ENCODE results near the gene DOCK4.

Gene DOCK4

GRCh38 chr7:112059675-112060074 lies 146.5 kb downstream of the DOCK4 start:
- no peaks in the 10 kb centered on the region for H3K4me1 ChIP-seq (ENCODE audit: control insufficient read depth, insufficient read depth, low read length)
- H3K4me3 ChIP-seq (ENCODE audit: low read depth, low read length), result no peak overlapping the region
- H3K9ac ChIP-seq (ENCODE audit: low read length), result no peak overlapping the region
- H3K9me3 ChIP-seq (ENCODE audit: control insufficient read depth, insufficient read depth, low read depth, low read length), result no peaks in the 10 kb centered on the region
- H3K27me3 ChIP-seq (ENCODE audit: control insufficient read depth, insufficient read depth, low read length), result no peaks in the 10 kb centered on the region
- H3K36me3 ChIP-seq (ENCODE audit: control insufficient read depth, insufficient read depth, low read length), result no peaks in the 10 kb centered on the region
- no peak overlapping the region for H3K27ac ChIP-seq (ENCODE audit: low read depth, low read length)

- Histone ChIP-seq H3K9me3 (ENCODE audit: control insufficient read depth, insufficient read depth, low read depth, low read length) (no peaks in the 10 kb centered on the region), H3K36me3 (ENCODE audit: control insufficient read depth, insufficient read depth, low read length) (no peaks in the 10 kb centered on the region), H3K27ac (ENCODE audit: low read depth, low read length) (no peak overlapping the region), H3K4me1 (ENCODE audit: control insufficient read depth, insufficient read depth, low read length) (no peaks in the 10 kb centered on the region), H3K9ac (ENCODE audit: low read length) (no peak overlapping the region), H3K4me3 (ENCODE audit: low read depth, low read length) (no peak overlapping the region), H3K27me3 (ENCODE audit: control insufficient read depth, insufficient read depth, low read length) (no peaks in the 10 kb centered on the region)
These were observed 147.5 kb downstream of the DOCK4 start for GRCh38 chr7:112058686-112059085.

- no peaks in the 10 kb centered on the region for H3K36me3 ChIP-seq (ENCODE audit: control insufficient read depth, insufficient read depth, low read length)
- H3K27me3 ChIP-seq (ENCODE audit: control insufficient read depth, insufficient read depth, low read length), result no peaks in the 10 kb centered on the region
- no peaks in the 10 kb centered on the region for H3K4me1 ChIP-seq (ENCODE audit: control insufficient read depth, insufficient read depth, low read length)
- H3K9ac ChIP-seq (ENCODE audit: low read length), result no peak overlapping the region
- no peaks in the 10 kb centered on the region for H3K9me3 ChIP-seq (ENCODE audit: control insufficient read depth, insufficient read depth, low read depth, low read length)
- H3K27ac ChIP-seq (ENCODE audit: low read depth, low read length), result no peak overlapping the region
- H3K4me3 ChIP-seq (ENCODE audit: low read depth, low read length), result no peak overlapping the region
These were observed 149.8 kb downstream of the DOCK4 start for GRCh38 chr7:112056409-112056808.

- no peak overlapping the region for H3K27ac ChIP-seq (ENCODE audit: low read depth, low read length)
- H3K9me3 ChIP-seq (ENCODE audit: control insufficient read depth, insufficient read depth, low read depth, low read length), result no peaks in the 10 kb centered on the region
- no peaks in the 10 kb centered on the region for H3K27me3 ChIP-seq (ENCODE audit: control insufficient read depth, insufficient read depth, low read length)
- H3K4me3 ChIP-seq (ENCODE audit: low read depth, low read length), result no peak overlapping the region
- H3K9ac ChIP-seq (ENCODE audit: low read length), result no peak overlapping the region
- no peaks in the 10 kb centered on the region for H3K4me1 ChIP-seq (ENCODE audit: control insufficient read depth, insufficient read depth, low read length)
- no peaks in the 10 kb centered on the region for H3K36me3 ChIP-seq (ENCODE audit: control insufficient read depth, insufficient read depth, low read length)
These were observed 152.5 kb downstream of the DOCK4 start for GRCh38 chr7:112053737-112054069.

- H3K9me3 ChIP-seq (ENCODE audit: control insufficient read depth, insufficient read depth, low read depth, low read length), result no peaks in the 10 kb centered on the region
- H3K36me3 ChIP-seq (ENCODE audit: control insufficient read depth, insufficient read depth, low read length), result no peaks in the 10 kb centered on the region
- no peak overlapping the region for H3K27ac ChIP-seq (ENCODE audit: low read depth, low read length)
- H3K9ac ChIP-seq (ENCODE audit: low read length), result no peak overlapping the region
- no peaks in the 10 kb centered on the region for H3K27me3 ChIP-seq (ENCODE audit: control insufficient read depth, insufficient read depth, low read length)
- no peak overlapping the region for H3K4me3 ChIP-seq (ENCODE audit: low read depth, low read length)
- H3K4me1 ChIP-seq (ENCODE audit: control insufficient read depth, insufficient read depth, low read length), result no peaks in the 10 kb centered on the region
These were observed 153.0 kb downstream of the DOCK4 start for GRCh38 chr7:112052993-112053736.

- Histone ChIP-seq H3K4me1 (ENCODE audit: control insufficient read depth, insufficient read depth, low read length) (no peaks in the 10 kb centered on the region), H3K27ac (ENCODE audit: low read depth, low read length) (no peak overlapping the region), H3K4me3 (ENCODE audit: low read depth, low read length) (no peak overlapping the region), H3K27me3 (ENCODE audit: control insufficient read depth, insufficient read depth, low read length) (no peaks in the 10 kb centered on the region), H3K9ac (ENCODE audit: low read length) (no peak overlapping the region), H3K9me3 (ENCODE audit: control insufficient read depth, insufficient read depth, low read depth, low read length) (peaks cover 4% of the 10 kb centered on the region; the same call in 1 of the 2 replicates), H3K36me3 (ENCODE audit: control insufficient read depth, insufficient read depth, low read length) (no peaks in the 10 kb centered on the region)
These were observed 153.7 kb downstream of the DOCK4 start for GRCh38 chr7:112052498-112052897.

- peaks cover 4% of the 10 kb centered on the region; the same call in 1 of the 2 replicates for H3K9me3 ChIP-seq (ENCODE audit: control insufficient read depth, insufficient read depth, low read depth, low read length)
These were observed 155.8 kb downstream of the DOCK4 start for GRCh38 chr7:112050250-112050881.

GRCh38 chr7:112049555-112050249 lies 156.5 kb downstream of the DOCK4 start:
- no peaks in the 10 kb centered on the region for H3K27me3 ChIP-seq (ENCODE audit: control insufficient read depth, insufficient read depth, low read length)
- H3K9me3 ChIP-seq (ENCODE audit: control insufficient read depth, insufficient read depth, low read depth, low read length), result peaks cover 4% of the 10 kb centered on the region; the same call in 1 of the 2 replicates
- no peaks in the 10 kb centered on the region for H3K36me3 ChIP-seq (ENCODE audit: control insufficient read depth, insufficient read depth, low read length)
- H3K4me1 ChIP-seq (ENCODE audit: control insufficient read depth, insufficient read depth, low read length), result no peaks in the 10 kb centered on the region
- H3K4me3 ChIP-seq (ENCODE audit: low read depth, low read length), result no peak overlapping the region
- no peak overlapping the region for H3K27ac ChIP-seq (ENCODE audit: low read depth, low read length)
- H3K9ac ChIP-seq (ENCODE audit: low read length), result no peak overlapping the region

More at GRCh38 chr7:112050250-112050881, 155.8 kb downstream of the DOCK4 start:
- no peak overlapping the region for H3K27ac ChIP-seq (ENCODE audit: low read depth, low read length)
- H3K27me3 ChIP-seq (ENCODE audit: control insufficient read depth, insufficient read depth, low read length), result no peaks in the 10 kb centered on the region
- no peaks in the 10 kb centered on the region for H3K4me1 ChIP-seq (ENCODE audit: control insufficient read depth, insufficient read depth, low read length)
- H3K9ac ChIP-seq (ENCODE audit: low read length), result no peak overlapping the region
- H3K4me3 ChIP-seq (ENCODE audit: low read depth, low read length), result no peak overlapping the region
- no peaks in the 10 kb centered on the region for H3K36me3 ChIP-seq (ENCODE audit: control insufficient read depth, insufficient read depth, low read length)

GRCh38 chr7:112047421-112047820 lies 158.8 kb downstream of the DOCK4 start:
- peaks cover 4% of the 10 kb centered on the region; the same call in 1 of the 2 replicates for H3K9me3 ChIP-seq (ENCODE audit: control insufficient read depth, insufficient read depth, low read depth, low read length)

GRCh38 chr7:112045222-112045621 lies 161.0 kb downstream of the DOCK4 start:
- no peaks in the 10 kb centered on the region for H3K27me3 ChIP-seq (ENCODE audit: control insufficient read depth, insufficient read depth, low read length)
- no peaks in the 10 kb centered on the region for H3K4me1 ChIP-seq (ENCODE audit: control insufficient read depth, insufficient read depth, low read length)
- no peak overlapping the region for H3K4me3 ChIP-seq (ENCODE audit: low read depth, low read length)
- no peak overlapping the region for H3K27ac ChIP-seq (ENCODE audit: low read depth, low read length)
- H3K9ac ChIP-seq (ENCODE audit: low read length), result no peak overlapping the region
- H3K9me3 ChIP-seq (ENCODE audit: control insufficient read depth, insufficient read depth, low read depth, low read length), result peaks cover 4% of the 10 kb centered on the region; the same call in 1 of the 2 replicates
- H3K36me3 ChIP-seq (ENCODE audit: control insufficient read depth, insufficient read depth, low read length), result no peaks in the 10 kb centered on the region

More at GRCh38 chr7:112047421-112047820, 158.8 kb downstream of the DOCK4 start:
- Histone ChIP-seq H3K4me1 (ENCODE audit: control insufficient read depth, insufficient read depth, low read length) (no peaks in the 10 kb centered on the region), H3K36me3 (ENCODE audit: control insufficient read depth, insufficient read depth, low read length) (no peaks in the 10 kb centered on the region), H3K27ac (ENCODE audit: low read depth, low read length) (no peak overlapping the region), H3K9ac (ENCODE audit: low read length) (no peak overlapping the region), H3K27me3 (ENCODE audit: control insufficient read depth, insufficient read depth, low read length) (no peaks in the 10 kb centered on the region), H3K4me3 (ENCODE audit: low read depth, low read length) (no peak overlapping the region)

- no peaks in the 10 kb centered on the region for H3K36me3 ChIP-seq (ENCODE audit: control insufficient read depth, insufficient read depth, low read length)
- no peaks in the 10 kb centered on the region for H3K27me3 ChIP-seq (ENCODE audit: control insufficient read depth, insufficient read depth, low read length)
- H3K9me3 ChIP-seq (ENCODE audit: control insufficient read depth, insufficient read depth, low read depth, low read length), result peaks cover 1% of the 10 kb centered on the region; the same call in 1 of the 2 replicates
- no peak overlapping the region for H3K27ac ChIP-seq (ENCODE audit: low read depth, low read length)
- no peak overlapping the region for H3K9ac ChIP-seq (ENCODE audit: low read length)
- no peak overlapping the region for H3K4me3 ChIP-seq (ENCODE audit: low read depth, low read length)
- H3K4me1 ChIP-seq (ENCODE audit: control insufficient read depth, insufficient read depth, low read length), result no peaks in the 10 kb centered on the region
These were observed 163.6 kb downstream of the DOCK4 start for GRCh38 chr7:112042631-112043030.
